Hepatocyte (in vitro differentiated cells): ENCODE data around the gene PLA2G4D.

Experiments
- EZH2 ChIP-seq: fragments of 200-600 bp; sonication (generic); IDR thresholded peaks from 2 replicates; pipeline ENCODE4 v1.6.1; 2016; ENCODE audit warnings: antibody characterized with exemption, mild to moderate bottlenecking, borderline replicate concordance
- EZH2phosphoT487 ChIP-seq: fragments of 200-600 bp; sonication (generic); IDR thresholded peaks from one replicate; pipeline ENCODE4 v1.6.1; 2018; ENCODE audit warnings: antibody characterized with exemption, mild to moderate bottlenecking, low read depth, moderate library complexity; ENCODE audit not compliant: unreplicated experiment, severe bottlenecking
- TF ChIP-seq, protein P1 (sequence below): fragments of 200-600 bp; sonication (generic); IDR thresholded peaks from 2 replicates; pipeline ENCODE4 v1.5.1; 2016; ENCODE audit warnings: antibody characterized with exemption, mild to moderate bottlenecking; ENCODE audit not compliant: poor library complexity

DNA sequence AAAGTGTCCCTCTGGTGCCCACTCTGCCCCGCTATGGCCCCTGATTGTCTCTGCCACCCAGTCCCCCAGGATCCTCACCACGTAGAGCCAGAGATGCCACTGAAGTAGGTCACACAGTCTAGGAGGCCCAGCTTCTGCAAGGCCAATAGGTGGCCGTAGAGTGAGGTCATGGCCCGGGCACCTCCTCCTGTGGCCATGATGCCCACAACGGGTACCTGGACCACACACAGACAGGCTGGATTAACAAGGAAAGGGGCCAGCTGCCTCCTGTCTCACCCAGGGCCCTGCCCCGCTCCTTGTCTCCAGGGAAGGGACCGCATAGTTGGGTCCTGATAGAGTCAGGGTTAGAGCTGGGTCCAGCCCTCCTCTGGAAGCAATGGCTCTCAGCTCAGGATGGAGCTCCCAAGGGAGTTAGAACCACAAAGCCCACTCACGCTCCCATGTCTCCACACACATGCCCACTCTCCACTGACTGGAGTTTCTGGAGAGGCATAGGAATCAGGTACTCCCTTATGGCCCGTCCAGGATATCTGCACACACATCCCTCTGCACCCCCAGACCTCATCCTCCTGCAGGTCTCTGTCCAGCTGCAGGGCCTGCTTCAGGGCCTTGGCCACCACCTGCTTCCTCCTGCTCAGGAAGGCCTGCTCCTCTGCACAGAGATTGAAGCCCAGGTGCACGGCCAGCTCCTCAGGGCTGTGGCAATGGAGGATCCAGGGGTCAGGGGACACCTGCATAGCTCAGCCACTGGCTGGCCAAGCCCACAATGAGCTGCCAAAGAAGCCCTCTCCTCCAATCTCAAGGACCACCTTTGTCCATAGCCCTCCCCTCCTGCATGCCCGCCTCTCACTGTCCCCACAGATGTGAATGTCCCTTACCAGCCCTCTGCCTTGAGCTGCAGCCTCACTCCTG is 13.2 kb downstream of the PLA2G4D start:
- TF ChIP-seq, protein P1, sequence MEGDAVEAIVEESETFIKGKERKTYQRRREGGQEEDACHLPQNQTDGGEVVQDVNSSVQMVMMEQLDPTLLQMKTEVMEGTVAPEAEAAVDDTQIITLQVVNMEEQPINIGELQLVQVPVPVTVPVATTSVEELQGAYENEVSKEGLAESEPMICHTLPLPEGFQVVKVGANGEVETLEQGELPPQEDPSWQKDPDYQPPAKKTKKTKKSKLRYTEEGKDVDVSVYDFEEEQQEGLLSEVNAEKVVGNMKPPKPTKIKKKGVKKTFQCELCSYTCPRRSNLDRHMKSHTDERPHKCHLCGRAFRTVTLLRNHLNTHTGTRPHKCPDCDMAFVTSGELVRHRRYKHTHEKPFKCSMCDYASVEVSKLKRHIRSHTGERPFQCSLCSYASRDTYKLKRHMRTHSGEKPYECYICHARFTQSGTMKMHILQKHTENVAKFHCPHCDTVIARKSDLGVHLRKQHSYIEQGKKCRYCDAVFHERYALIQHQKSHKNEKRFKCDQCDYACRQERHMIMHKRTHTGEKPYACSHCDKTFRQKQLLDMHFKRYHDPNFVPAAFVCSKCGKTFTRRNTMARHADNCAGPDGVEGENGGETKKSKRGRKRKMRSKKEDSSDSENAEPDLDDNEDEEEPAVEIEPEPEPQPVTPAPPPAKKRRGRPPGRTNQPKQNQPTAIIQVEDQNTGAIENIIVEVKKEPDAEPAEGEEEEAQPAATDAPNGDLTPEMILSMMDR = no peak
- TF ChIP-seq EZH2 (no peak), EZH2phosphoT487 (no peak)
